WTC11 (cell line): ENCODE results near the gene NFU1.

Experiments used
- CREB1 ChIP-seq: sonication (generic); formaldehyde crosslinking; IDR thresholded peaks from 2 replicates; pipeline ENCODE4 v1.8.0; 2023; ENCODE audit warnings: mild to moderate bottlenecking, missing genetic modification reagents
- ELF4 ChIP-seq: sonication (generic); formaldehyde crosslinking; IDR thresholded peaks from 2 replicates; pipeline ENCODE4 v1.8.1; 2022; ENCODE audit warnings: low read depth, mild to moderate bottlenecking, moderate library complexity, missing genetic modification reagents
- EMX1 ChIP-seq: fragments of 250-450 bp; sonication (Bioruptor Pico); IDR thresholded peaks from 2 replicates; pipeline ENCODE4 v1.8.0; 2021; ENCODE audit warnings: mild to moderate bottlenecking
- IRF2 ChIP-seq: sonication (generic); formaldehyde crosslinking; IDR thresholded peaks from 2 replicates; pipeline ENCODE4 v1.8.0; 2022; ENCODE audit warnings: low read depth, missing genetic modification reagents, borderline replicate concordance
- JUN ChIP-seq: sonication (generic); formaldehyde crosslinking; IDR thresholded peaks from 2 replicates; pipeline ENCODE4 v1.8.0; 2023; ENCODE audit warnings: mild to moderate bottlenecking, missing genetic modification reagents
- KAT7 ChIP-seq: sonication (generic); formaldehyde crosslinking; IDR thresholded peaks from 2 replicates; pipeline ENCODE4 v1.8.1; 2023; ENCODE audit warnings: missing genetic modification reagents, mild to moderate bottlenecking, borderline replicate concordance
- NFYB ChIP-seq: sonication (generic); formaldehyde crosslinking; conservative IDR thresholded peaks from 2 replicates; pipeline ENCODE4 v1.8.0; 2022; ENCODE audit warnings: low read depth, missing genetic modification reagents
- SP1 ChIP-seq: sonication (generic); formaldehyde crosslinking; conservative IDR thresholded peaks from 2 replicates; pipeline ENCODE4 v1.8.1; 2022; ENCODE audit warnings: missing genetic modification reagents
- TP53 ChIP-seq: sonication (generic); formaldehyde crosslinking; IDR thresholded peaks from 2 replicates; pipeline ENCODE4 v1.8.1; 2023; ENCODE audit warnings: mild to moderate bottlenecking, missing genetic modification reagents
- ZNF232 ChIP-seq: sonication (generic); formaldehyde crosslinking; IDR thresholded peaks from 2 replicates; pipeline ENCODE4 v1.8.0; 2022; ENCODE audit warnings: mild to moderate bottlenecking, missing genetic modification reagents
- ZNF416 ChIP-seq: fragments of 250-450 bp; sonication (Bioruptor Pico); IDR thresholded peaks from 2 replicates; pipeline ENCODE4 v1.9.0; 2021; ENCODE audit warnings: mild to moderate bottlenecking, inconsistent platforms
- TF ChIP-seq, protein P1 (sequence below): fragments of 200-600 bp; IDR thresholded peaks from 2 replicates; pipeline ENCODE4 v1.8.0; 2022; ENCODE audit warnings: antibody characterized with exemption
- TF ChIP-seq, protein P2 (sequence below): sonication (generic); formaldehyde crosslinking; IDR thresholded peaks from 2 replicates; pipeline ENCODE4 v1.8.1; 2023; ENCODE audit warnings: mild to moderate bottlenecking, missing genetic modification reagents
- TF ChIP-seq, protein P3 (sequence below): sonication (generic); formaldehyde crosslinking; conservative IDR thresholded peaks from 2 replicates; pipeline ENCODE4 v1.8.1; 2023; ENCODE audit warnings: mild to moderate bottlenecking, low read depth, missing genetic modification reagents, moderate library complexity

DNA sequence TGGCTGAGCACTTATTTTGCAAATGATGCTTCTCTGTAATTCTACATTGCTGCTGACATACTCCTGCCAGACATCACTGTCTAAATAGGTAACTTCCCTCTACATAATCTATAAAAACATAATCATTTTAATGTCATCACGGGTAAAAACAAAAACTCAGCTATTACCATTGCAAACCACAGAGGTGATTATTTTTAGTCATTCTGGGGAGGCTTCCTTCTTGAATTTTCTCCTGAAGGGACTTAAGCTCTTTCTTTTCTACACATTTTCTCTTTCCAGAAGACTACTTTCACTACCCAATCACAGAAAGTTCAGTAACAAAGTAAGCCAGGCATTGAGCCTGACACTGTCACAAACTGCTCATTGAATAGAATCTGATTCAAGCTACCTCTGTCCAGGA, 40.4 kb upstream of the NFU1 start:
- TF ChIP-seq JUN (CRISPR knock-in tag): no peak
- TF ChIP-seq TP53 (CRISPR knock-in tag): no peak
- TF ChIP-seq IRF2: no peak
- TF ChIP-seq, protein P1, sequence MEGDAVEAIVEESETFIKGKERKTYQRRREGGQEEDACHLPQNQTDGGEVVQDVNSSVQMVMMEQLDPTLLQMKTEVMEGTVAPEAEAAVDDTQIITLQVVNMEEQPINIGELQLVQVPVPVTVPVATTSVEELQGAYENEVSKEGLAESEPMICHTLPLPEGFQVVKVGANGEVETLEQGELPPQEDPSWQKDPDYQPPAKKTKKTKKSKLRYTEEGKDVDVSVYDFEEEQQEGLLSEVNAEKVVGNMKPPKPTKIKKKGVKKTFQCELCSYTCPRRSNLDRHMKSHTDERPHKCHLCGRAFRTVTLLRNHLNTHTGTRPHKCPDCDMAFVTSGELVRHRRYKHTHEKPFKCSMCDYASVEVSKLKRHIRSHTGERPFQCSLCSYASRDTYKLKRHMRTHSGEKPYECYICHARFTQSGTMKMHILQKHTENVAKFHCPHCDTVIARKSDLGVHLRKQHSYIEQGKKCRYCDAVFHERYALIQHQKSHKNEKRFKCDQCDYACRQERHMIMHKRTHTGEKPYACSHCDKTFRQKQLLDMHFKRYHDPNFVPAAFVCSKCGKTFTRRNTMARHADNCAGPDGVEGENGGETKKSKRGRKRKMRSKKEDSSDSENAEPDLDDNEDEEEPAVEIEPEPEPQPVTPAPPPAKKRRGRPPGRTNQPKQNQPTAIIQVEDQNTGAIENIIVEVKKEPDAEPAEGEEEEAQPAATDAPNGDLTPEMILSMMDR: no peak
- no peak for TF ChIP-seq ZNF416 (CRISPR knock-in tag)
- no peak for TF ChIP-seq ELF4 (CRISPR knock-in tag)
- TF ChIP-seq CREB1: no peak
- TF ChIP-seq, protein P2, sequence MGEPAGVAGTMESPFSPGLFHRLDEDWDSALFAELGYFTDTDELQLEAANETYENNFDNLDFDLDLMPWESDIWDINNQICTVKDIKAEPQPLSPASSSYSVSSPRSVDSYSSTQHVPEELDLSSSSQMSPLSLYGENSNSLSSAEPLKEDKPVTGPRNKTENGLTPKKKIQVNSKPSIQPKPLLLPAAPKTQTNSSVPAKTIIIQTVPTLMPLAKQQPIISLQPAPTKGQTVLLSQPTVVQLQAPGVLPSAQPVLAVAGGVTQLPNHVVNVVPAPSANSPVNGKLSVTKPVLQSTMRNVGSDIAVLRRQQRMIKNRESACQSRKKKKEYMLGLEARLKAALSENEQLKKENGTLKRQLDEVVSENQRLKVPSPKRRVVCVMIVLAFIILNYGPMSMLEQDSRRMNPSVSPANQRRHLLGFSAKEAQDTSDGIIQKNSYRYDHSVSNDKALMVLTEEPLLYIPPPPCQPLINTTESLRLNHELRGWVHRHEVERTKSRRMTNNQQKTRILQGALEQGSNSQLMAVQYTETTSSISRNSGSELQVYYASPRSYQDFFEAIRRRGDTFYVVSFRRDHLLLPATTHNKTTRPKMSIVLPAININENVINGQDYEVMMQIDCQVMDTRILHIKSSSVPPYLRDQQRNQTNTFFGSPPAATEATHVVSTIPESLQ (CRISPR knock-in tag): no peak
- TF ChIP-seq ZNF232 (CRISPR knock-in tag): no peak
- TF ChIP-seq SP1 (CRISPR knock-in tag): no peak
- no peak for TF ChIP-seq NFYB
- TF ChIP-seq EMX1 (CRISPR knock-in tag): no peak
- TF ChIP-seq KAT7: no peak
- TF ChIP-seq, protein P3, sequence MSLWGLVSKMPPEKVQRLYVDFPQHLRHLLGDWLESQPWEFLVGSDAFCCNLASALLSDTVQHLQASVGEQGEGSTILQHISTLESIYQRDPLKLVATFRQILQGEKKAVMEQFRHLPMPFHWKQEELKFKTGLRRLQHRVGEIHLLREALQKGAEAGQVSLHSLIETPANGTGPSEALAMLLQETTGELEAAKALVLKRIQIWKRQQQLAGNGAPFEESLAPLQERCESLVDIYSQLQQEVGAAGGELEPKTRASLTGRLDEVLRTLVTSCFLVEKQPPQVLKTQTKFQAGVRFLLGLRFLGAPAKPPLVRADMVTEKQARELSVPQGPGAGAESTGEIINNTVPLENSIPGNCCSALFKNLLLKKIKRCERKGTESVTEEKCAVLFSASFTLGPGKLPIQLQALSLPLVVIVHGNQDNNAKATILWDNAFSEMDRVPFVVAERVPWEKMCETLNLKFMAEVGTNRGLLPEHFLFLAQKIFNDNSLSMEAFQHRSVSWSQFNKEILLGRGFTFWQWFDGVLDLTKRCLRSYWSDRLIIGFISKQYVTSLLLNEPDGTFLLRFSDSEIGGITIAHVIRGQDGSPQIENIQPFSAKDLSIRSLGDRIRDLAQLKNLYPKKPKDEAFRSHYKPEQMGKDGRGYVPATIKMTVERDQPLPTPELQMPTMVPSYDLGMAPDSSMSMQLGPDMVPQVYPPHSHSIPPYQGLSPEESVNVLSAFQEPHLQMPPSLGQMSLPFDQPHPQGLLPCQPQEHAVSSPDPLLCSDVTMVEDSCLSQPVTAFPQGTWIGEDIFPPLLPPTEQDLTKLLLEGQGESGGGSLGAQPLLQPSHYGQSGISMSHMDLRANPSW: no peak
